ENCODE measurements around the gene LRR1. TPM values are rescaled to one million over a fixed set of nuclear protein-coding genes. Genes with fewer than 3 reads are reported as not detected.
"Not testable (repeated sequence)": the region's sequence is repeated elsewhere in the genome, so short reads cannot be mapped to it uniquely, and the experiment has no call there.

Gene LRR1
- total RNA-seq, 1 experiment from 2014 or later, result 34.8 TPM

- H3K27ac Mint-ChIP-seq (ENCODE audit: unreplicated experiment), result no peak overlapping the region
- Histone ChIP-seq H3K36me3 (ENCODE audit: control insufficient read depth, insufficient read depth, low read length) (peaks cover under 1% of the 10 kb centered on the region), H3K4me1 (no peaks in the 10 kb centered on the region), H3K4me3 (ENCODE audit: low read depth, low read length) (no peak overlapping the region), H3K9me3 (no peaks in the 10 kb centered on the region), H3K27me3 (replicated peaks; ENCODE audit: control insufficient read depth, insufficient read depth, low read length) (no peaks in the 10 kb centered on the region)
- no peaks in the 10 kb centered on the region for H3K27me3 Mint-ChIP-seq (ENCODE audit: insufficient read depth, unreplicated experiment)
- no peak for DNase-seq
- H3K9me3 Mint-ChIP-seq (ENCODE audit: unreplicated experiment), result no peaks in the 10 kb centered on the region
- H3K4me1 Mint-ChIP-seq (ENCODE audit: low read depth, unreplicated experiment), result no peaks in the 10 kb centered on the region
- TF ChIP-seq CTCF (IDR thresholded peaks at IDR 0.05; ENCODE audit: insufficient read depth in 1 of 2, low read depth in 1 of 2, low read length in 1 of 2, severe bottlenecking in 1 of 2, unreplicated experiment in 1 of 2), result no peak
- no peak overlapping the region for H3K4me3 Mint-ChIP-seq (ENCODE audit: unreplicated experiment)
- BruUV-seq (replicated peaks), result no TSS peak
- ChIA-PET CTCF (no interaction called here), POLR2A (no interaction called here)
- intact Hi-C loops (cut with micrococcal nuclease; ENCODE audit: unreplicated experiment), result no loop called here
- peaks cover 34% of the 10 kb centered on the region for H3K36me3 Mint-ChIP-seq (ENCODE audit: insufficient read depth, unreplicated experiment)
Measured at GRCh38 chr14:49653508-49653907, 54.8 kb downstream of the LRR1 start.

GRCh38 chr14:49654511-49654910 is 55.8 kb downstream of the LRR1 start:
- H3K36me3 Mint-ChIP-seq (ENCODE audit: insufficient read depth, unreplicated experiment), result peaks cover 24% of the 10 kb centered on the region
- DNase-seq, result no peak
- H3K4me1 Mint-ChIP-seq (ENCODE audit: low read depth, unreplicated experiment), result no peaks in the 10 kb centered on the region
- no peak overlapping the region for H3K27ac Mint-ChIP-seq (ENCODE audit: unreplicated experiment)
- H3K27me3 Mint-ChIP-seq (ENCODE audit: insufficient read depth, unreplicated experiment), result no peaks in the 10 kb centered on the region
- Histone ChIP-seq H3K4me1 (no peaks in the 10 kb centered on the region), H3K27me3 (replicated peaks; ENCODE audit: control insufficient read depth, insufficient read depth, low read length) (no peaks in the 10 kb centered on the region), H3K9me3 (no peaks in the 10 kb centered on the region), H3K36me3 (ENCODE audit: control insufficient read depth, insufficient read depth, low read length) (no peaks in the 10 kb centered on the region), H3K4me3 (ENCODE audit: low read depth, low read length) (no peak overlapping the region)
- no peaks in the 10 kb centered on the region for H3K9me3 Mint-ChIP-seq (ENCODE audit: unreplicated experiment)
- TF ChIP-seq CTCF (IDR thresholded peaks at IDR 0.05; ENCODE audit: insufficient read depth in 1 of 2, low read depth in 1 of 2, low read length in 1 of 2, severe bottlenecking in 1 of 2, unreplicated experiment in 1 of 2), result no peak
- ChIA-PET CTCF (no interaction called here), POLR2A (no interaction called here)
- intact Hi-C loops (cut with micrococcal nuclease; ENCODE audit: unreplicated experiment), result no loop called here
- BruUV-seq (replicated peaks), result no TSS peak
- no peak overlapping the region for H3K4me3 Mint-ChIP-seq (ENCODE audit: unreplicated experiment)

- CTCF ChIA-PET, POLR2A ChIA-PET: not testable (repeated sequence)
Measured at GRCh38 chr14:49657500-49657899, 58.8 kb downstream of the LRR1 start.

More at GRCh38 chr14:49657500-49657899, 58.8 kb downstream of the LRR1 start:
- H3K4me1 Mint-ChIP-seq (ENCODE audit: low read depth, unreplicated experiment); H3K4me3 Mint-ChIP-seq (ENCODE audit: unreplicated experiment); H3K9me3 ChIP-seq; H3K27me3 ChIP-seq (replicated peaks; ENCODE audit: control insufficient read depth, insufficient read depth, low read length); intact Hi-C loops (cut with micrococcal nuclease; ENCODE audit: unreplicated experiment); H3K4me1 ChIP-seq; H3K9me3 Mint-ChIP-seq (ENCODE audit: unreplicated experiment); H3K4me3 ChIP-seq (ENCODE audit: low read depth, low read length); H3K36me3 ChIP-seq (ENCODE audit: control insufficient read depth, insufficient read depth, low read length); H3K27ac Mint-ChIP-seq (ENCODE audit: unreplicated experiment); H3K36me3 Mint-ChIP-seq (ENCODE audit: insufficient read depth, unreplicated experiment); H3K27me3 Mint-ChIP-seq (ENCODE audit: insufficient read depth, unreplicated experiment); DNase-seq; BruUV-seq (replicated peaks): not testable (repeated sequence)
